GM21360 (cell line): ENCODE data around the gene RCBTB1.
"Not testable (repeated sequence)": the region's sequence is repeated elsewhere in the genome, so short reads cannot be mapped to it uniquely, and the experiment has no call there.

Experiments used
- ATAC-seq: cut with Tn5 transposase; IDR thresholded peaks from one replicate; pipeline ENCODE4 v1.9.1; 2021; ENCODE audit warnings: mild to moderate bottlenecking, moderate library complexity; ENCODE audit not compliant: unreplicated experiment

The RCBTB1 gene

GRCh38 chr13:49585220-49586157, at the start of gene RCBTB1:
TSS of gene RCBTB1 (minus strand) at chr13:49585558. CDS start at chr13:49567279, 18,279 bp downstream.
- peak; percentile 86 for ATAC-seq

- no peak for ATAC-seq
Observed at GRCh38 chr13:49633710-49634109, 48.4 kb upstream of the RCBTB1 start.

- ATAC-seq: no peak
Observed at GRCh38 chr13:49632156-49632555, 46.8 kb upstream of the RCBTB1 start.

- ATAC-seq: no peak
Observed at GRCh38 chr13:49630580-49630979, 45.2 kb upstream of the RCBTB1 start.

GRCh38 chr13:49629947-49630346, 44.6 kb upstream of the RCBTB1 start:
- ATAC-seq: no peak

GRCh38 chr13:49629196-49629938, 44.0 kb upstream of the RCBTB1 start:
- ATAC-seq: no peak

GRCh38 chr13:49627831-49628652, 42.7 kb upstream of the RCBTB1 start, which contains the start of gene ARL11:
TSS of gene ARL11 (plus strand) at chr13:49628507. CDS start at chr13:49630448, 1,941 bp downstream.
- ATAC-seq: peak; percentile 92

GRCh38 chr13:49625392-49626079, 40.2 kb upstream of the RCBTB1 start:
- no peak for ATAC-seq

GRCh38 chr13:49624229-49624628, 38.9 kb upstream of the RCBTB1 start:
- no peak for ATAC-seq

- ATAC-seq: no peak
Observed at GRCh38 chr13:49622174-49622946, 37.0 kb upstream of the RCBTB1 start.

- peak; percentile 87 for ATAC-seq
Observed at GRCh38 chr13:49620170-49620621, 34.8 kb upstream of the RCBTB1 start.

- no peak for ATAC-seq
Observed at GRCh38 chr13:49616676-49617065, 31.3 kb upstream of the RCBTB1 start.

GRCh38 chr13:49615836-49616675, 30.7 kb upstream of the RCBTB1 start:
- ATAC-seq: no peak

- not testable (repeated sequence) for ATAC-seq
Observed at GRCh38 chr13:49612042-49612441, 26.7 kb upstream of the RCBTB1 start.

GRCh38 chr13:49610176-49610575, 24.8 kb upstream of the RCBTB1 start:
- ATAC-seq: no peak

GRCh38 chr13:49608651-49609331, 23.4 kb upstream of the RCBTB1 start:
- no peak for ATAC-seq

- no peak for ATAC-seq
Observed at GRCh38 chr13:49607761-49608160, 22.4 kb upstream of the RCBTB1 start.
